ENCODE measurements around the gene DNAH14.
"Not testable (repeated sequence)": the region's sequence is repeated elsewhere in the genome, so short reads cannot be mapped to it uniquely, and the experiment has no call there.

The DNAH14 gene

DNA sequence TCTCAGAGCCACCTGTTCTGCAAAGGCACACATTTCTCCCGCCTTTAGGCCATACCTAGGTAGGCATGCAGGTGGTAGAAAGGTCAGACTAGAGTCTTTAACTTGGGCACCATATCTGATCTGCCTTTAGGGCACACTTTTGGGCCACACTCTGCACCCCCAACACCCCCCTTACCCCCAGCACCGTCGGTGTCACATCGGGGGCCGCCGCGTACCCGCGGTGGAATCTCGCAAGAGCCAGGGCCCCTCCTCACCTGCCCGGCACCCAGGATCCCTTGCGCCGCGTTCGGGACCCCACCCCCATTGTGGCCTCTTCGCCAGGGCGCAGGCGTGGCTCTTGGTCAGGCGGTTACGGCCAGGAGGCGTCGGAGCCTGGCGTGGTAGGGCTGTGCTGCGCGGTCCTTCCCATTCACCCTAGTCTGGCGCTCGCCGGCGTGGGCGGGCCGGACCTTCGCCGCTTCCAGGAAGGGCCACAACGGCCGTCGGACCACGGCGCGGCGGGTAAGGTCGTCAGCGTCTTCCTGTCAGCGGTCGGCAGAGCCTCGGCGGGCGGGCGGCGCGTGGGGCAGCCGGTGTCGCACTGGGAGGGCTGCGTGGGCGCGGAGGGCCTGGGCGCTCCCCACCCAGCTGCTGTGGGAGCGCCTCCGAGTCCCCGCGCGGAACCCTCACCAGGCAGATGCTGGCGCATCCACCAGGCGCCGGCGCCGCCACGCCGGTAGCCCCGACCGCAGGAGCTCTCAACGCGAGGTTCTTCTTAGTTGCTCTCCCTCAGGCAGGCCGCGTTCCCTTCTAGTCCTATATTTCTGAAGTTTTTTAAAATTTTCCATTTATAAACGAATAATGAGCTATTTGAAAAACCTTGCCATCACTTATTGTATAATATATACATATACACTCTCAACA, at the start of gene DNAH14:
Gene DNAH14 (plus strand): TSS at position 341 of the 903 bp plus-strand sequence. CDS start 23,028 bp downstream, outside the sequence.
- no peak for DNase-seq (ENCODE audit: low read depth)

DNA sequence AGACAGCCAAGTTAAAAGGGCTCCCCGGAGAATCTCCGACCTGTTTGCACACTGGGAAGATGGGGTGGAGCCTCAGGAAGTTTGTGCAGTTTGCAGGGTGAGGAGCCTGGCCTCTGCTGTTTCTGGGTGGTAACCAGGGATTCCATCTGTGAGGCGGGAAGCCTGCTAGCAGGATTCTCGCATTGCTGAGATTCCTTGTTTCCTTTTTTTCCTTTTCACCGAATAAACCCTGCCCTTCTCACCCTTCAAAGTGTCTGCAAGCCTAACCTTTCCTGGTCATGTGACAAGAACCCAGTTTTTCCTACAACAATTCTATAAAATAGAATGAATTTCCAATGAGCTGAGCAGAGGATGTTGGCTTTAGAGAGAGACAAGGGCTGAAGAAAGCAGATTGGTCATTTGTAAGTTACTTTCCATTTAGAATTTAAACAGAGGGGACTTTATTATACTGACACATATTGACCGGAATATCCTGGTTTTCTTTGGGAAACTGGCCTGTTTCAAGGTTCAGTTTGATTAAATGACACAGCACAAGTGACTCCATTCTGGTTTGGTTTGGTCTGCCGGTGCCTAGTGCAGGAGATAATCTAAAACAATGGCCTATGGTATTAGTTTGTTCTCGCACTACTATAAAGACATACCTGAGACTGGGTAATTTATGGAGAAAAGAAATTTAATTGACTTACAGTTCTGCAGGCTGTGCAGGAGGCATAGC, 48.7 kb upstream of the DNAH14 start:
- DNase-seq (ENCODE audit: low read depth): no peak

DNA sequence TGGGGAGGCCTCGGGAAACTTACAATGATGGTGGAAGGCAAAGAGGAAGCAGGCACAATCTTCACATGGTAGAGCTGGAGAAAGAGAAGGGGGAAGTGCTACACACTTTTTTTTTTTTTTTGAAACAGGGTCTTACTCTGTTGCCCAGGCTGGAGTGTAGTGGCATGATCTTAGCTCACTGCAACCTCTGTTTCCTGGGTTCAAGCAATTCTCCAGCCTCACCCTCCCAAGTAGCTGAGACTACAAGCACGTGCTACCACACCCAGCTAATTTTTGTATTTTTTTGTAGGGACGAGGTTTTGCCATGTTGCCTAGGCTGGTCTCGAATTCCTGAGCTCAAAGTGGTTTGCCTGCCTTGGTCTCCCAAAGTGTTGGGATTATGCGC, 48.2 kb upstream of the DNAH14 start:
- not testable (repeated sequence) for DNase-seq (ENCODE audit: low read depth)

DNA sequence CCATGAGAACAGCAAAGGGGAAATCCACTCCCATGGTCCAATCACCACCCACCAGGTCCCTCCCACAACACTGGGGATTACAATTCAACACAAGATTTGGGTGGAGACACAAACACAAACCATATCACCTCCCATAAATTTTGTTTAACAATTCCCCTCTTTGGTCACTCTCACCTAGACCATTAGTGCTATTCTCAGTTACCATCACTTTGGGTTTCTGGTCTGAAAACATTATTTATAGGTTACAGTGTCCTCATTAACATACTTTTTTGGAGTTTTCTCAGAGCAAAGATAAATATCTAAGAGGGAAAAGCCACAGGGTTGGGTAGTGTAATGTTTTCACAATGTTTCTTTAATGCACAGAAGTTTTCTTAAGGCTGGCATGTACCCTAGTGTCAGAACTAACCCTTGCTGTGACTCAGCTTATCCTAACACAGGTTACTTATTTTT, 47.7 kb upstream of the DNAH14 start:
- DNase-seq (ENCODE audit: low read depth): no peak

DNA sequence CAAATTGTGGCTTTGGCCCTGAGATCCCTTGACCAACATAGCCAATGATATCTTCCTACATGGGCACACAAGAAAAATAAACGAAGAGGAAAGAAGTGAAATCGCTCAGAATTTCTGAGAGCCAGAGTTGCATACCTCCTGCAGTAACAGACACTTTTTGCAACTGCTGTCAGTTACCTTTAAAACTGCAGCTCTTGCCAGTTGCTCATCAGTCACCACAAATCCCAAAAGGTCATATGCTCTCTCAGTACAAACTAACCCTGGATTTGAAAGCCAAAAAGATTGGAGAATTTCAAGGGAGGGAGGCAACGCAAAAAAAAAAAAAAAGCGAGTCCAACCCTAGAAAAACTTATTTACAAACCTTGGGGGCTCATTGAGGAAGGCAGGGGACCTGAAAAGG, 47.2 kb upstream of the DNAH14 start:
- no peak for DNase-seq (ENCODE audit: low read depth)

DNA sequence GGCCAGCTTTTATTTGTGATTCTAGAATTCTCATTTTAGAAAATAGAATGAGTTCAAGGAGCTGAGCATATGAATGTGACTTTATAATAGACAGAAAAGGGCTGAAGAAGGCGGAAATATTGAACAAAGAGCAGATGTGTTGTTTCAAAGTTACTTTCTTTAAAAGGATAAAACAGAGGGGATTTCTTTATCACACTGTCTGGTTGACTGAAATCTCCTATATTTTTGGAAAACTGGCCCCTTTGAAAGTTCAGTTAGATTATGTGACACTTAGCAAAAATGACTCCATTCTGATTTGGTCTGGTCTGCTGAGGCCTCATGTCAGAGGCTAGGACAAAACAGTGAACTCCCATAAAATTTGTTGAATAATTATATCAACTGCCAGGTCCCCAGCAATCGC, 46.4 kb upstream of the DNAH14 start:
- no peak for DNase-seq (ENCODE audit: low read depth)

DNA sequence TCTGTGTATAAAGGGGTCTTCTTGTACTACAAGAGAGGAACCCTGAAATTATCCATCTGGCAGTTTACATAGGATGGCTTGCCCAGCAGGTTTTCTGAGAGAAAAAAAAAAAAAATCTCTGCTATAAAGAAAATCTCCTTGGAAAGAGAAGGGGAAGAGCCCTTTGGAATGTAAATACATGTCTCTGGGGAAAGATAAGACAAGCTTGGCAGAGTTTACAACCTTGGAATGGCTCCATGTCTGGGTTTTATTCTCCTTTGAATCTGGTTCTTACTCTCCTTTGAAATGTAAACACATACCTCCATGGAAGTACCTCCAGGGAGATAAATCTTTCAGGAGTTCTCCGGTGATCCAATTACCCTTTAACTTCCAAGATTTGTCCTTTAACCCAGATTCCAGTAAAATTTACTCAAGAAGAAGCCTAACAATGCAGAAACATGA, 45.1 kb upstream of the DNAH14 start:
- no peak for DNase-seq (ENCODE audit: low read depth)

DNA sequence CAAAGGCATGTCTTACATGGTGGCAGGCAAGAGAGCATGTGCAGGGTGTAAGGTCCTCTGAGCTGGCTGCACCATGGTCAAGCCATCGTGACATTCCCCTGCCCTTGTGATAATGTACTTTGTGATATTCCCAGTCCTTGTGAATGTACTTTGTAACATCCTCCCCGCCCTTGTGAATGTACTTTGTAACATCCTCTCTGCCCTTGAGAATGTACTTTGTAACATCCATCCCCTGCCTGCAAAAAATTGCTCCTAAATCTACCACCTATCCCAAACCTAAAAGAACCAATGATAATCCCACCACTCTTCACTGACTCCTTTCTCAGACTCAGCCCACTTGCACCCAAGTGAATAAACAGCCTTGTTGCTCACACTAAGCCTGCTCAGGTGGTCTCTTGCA, 44.1 kb upstream of the DNAH14 start:
- DNase-seq (ENCODE audit: low read depth): not testable (repeated sequence)

DNA sequence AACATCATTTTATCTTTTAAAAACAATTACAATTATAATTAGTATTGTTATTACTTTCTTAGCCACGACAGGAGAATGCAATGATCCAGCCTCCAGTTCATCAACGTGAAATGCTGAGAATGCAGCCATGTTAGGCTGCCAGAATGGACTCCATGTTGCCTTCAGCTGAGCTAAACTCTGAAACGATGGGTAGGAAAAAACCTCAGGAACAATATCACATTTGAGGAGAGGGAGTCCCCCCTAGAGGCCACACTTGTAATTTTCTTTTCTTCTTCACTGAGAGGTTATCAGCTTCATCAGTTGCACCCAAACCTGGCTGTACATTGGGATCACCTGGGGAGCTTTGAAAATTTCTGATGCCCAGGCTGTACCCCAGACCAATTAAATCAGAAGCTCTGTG, 34.6 kb upstream of the DNAH14 start:
- DNase-seq (ENCODE audit: low read depth): no peak

DNA sequence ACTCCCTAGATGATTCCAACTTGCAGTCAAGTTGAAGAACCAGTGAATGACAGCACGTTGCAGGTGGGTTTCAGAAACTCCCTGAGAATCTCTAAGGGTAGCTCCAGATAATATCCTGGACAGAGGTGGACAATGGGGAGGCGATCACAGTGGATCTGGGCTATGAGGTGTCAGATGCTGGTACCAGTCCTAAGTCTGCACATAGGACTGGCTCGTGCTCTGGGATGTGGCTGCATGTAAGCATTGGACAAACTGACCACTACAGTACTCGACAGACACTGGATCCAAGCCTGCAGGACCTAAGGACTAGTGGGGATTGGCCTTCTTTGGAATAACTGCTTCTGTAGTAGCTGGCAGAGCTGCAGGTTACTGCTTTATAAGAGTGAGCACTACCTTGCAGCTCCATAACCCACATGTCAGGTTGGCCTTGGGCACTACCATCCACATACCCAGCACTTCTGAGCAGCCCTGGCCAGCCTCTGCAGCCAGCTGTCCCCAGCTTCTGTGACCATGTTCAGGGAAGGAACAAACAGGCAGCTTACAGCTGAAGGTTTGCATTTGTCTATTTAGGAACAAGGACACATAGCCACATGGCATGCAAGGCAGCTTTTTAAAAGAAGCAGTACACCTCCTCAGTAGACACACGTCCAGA, 33.2 kb upstream of the DNAH14 start:
- no peak for DNase-seq (ENCODE audit: low read depth)

DNA sequence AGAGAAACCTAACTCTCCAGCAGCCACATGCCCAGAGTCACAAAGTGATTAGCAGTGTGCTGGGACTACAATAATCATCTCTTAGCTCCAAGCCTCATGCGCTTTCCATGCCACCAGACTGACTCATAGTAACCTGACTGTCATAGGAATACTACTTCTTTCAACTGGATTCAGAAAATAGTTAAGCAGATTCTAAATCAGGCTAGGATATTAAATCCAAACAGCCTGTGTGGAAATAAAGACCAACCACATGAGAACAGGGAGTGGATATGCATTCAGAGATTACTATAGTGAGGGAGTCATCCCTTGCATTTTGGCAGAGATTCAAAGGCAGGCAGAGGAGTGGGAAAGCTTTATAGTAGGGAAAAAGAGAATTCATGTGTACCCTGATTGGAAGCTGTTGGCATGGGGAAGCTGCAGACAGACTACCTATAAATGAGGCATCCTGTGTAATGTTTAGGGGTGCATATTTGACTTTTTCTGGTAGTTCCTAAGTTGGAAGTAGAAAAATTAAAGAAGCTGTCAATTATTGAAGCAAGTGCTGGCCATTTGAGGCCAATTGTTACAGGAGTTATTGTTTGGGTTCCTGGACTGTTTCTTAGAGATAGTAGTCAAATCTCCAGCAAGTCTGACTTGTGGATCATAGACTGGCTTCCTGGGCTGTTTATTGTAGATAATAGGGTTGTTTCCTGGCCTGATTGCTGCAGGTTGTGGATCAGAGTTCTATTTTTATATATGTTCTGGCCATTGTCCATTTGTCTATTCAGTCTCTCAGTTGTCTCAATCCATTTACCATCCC, 31.7 kb upstream of the DNAH14 start:
- DNase-seq (ENCODE audit: low read depth): no peak

DNA sequence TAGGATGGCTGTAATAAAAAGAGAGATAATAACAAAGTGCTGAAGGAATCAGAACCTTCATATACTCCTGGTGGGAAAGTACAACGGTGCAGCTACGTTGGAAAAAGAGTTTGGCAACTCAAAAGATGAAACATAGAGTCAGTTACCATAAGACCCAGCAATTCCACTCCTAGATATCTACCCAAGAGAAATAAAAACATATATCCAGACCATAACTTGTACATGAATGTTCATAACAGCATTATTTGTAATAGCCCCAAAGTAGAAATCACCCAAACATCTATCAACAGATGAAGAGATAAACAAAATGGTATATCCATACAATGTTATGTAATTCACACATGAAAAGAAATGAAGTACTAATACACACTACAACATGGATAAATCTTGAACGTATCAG, 30.5 kb upstream of the DNAH14 start:
- DNase-seq (ENCODE audit: low read depth): no peak

DNA sequence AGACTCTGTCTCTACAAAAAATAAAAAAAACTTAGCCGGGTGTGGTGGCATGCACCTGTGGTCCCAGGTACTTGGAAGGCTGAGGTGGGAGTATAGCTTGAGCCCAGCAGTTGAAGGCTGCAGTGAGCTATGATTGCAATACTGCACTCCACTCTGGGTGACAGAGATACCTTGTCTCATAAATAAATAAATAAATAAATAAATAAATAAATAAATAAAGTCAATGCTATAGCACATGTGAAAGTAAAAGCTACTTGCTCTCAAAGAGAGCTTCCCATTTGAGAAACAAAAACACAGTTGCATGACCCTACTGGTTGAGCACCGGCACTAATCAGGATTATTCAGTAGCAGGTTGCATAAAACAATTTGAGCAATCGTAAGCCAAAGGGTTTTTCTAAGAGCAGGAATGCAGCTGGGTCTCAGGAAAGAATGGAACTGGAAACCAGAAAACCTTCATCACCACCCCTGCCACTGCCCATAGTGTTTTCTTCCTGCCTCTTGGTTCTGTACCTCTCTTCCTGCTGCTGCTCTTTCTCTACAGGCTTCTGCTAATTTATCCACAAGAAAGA, 29.3 kb upstream of the DNAH14 start:
- DNase-seq (ENCODE audit: low read depth): no peak

DNA sequence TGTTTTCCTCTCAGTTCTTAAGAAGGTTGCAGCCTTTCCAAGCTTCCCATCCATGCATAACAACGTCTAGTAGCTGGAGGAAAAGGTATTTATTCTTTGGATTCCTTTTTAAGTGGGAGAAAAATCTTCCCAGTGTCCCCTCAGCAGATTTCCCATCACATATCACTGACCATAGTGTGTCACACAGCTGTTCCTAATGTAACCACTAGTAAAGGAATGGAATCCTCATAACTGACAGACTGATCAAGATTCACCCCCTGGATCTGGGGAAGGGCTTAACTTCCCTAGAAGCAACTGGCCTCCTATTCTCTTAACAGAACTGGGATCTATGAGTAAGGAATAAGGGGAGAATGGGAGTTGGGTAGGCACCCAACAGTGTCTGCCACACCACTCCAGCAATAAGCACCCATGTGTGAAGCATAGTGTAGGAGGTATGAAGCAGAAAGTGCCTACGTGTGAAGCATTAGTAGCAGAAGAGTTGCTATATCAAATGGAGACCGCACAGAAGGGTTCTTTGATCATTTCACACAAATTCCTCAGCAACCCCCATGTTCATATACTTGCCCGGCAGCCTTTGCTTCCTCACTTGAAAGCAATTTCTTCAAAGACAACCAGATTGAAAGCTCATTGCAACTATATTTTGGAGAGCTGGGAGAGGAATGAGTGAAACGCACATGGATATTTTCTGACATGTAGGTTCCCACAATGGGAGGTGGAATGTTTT, 28.2 kb upstream of the DNAH14 start:
- DNase-seq (ENCODE audit: low read depth): no peak

DNA sequence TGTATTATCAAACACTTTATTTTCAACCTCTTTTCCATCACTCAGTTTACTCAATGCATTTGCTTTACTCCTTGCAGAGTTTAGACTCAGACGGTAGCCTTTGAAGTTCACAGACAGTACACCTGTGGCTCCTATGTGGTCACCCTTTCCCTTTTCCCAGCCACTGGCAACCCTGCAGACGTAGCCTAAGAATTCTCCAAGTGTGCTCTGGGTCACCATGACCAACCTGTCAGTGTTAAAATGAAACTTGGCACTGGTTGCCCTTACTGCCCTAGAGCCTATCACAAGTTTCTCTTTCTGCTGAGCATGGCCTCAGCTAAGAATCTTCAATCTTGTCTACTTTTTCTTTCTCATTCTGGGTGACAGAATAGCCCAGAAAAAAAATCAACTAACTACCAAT, 25.5 kb upstream of the DNAH14 start:
- no peak for DNase-seq (ENCODE audit: low read depth)

DNA sequence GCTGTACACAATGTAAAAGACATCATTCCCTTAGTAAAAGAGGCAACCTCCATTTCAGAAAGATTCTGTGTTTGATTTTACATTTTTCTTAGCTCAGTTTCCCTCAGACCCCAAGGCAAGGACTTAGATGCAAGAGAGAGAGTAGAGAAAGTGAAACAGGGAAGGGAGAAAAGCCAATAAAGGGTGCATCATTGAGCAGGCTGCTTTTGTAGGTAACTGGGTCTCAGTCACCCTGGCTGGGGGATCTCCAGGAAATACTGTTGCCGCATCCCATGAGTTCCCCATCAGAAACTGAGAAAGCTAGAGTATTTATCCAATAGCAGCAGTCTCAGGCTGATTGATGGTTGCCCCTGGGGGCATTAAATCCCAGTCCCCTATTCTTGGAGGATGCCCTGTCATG, 23.1 kb upstream of the DNAH14 start:
- no peak for DNase-seq (ENCODE audit: low read depth)

DNA sequence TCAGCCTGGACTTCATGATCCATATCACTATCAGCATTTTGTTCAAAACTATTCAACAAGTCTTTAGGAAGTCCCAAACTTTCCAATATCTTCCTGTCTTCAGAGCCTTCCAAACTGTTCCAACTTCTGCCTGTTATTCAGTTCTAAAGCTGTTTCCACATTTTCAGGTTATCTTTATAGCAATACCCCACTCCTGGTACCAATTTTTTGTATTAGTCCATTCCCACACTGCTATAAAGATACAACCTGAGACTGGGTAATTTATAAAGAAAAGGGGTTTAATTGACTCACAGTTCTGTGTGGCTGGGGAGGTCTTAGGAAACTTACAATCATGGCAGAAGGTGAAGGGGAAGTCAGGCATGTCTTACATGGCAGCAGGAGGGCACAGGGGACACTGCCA, 18.3 kb upstream of the DNAH14 start:
- DNase-seq (ENCODE audit: low read depth): no peak

DNA sequence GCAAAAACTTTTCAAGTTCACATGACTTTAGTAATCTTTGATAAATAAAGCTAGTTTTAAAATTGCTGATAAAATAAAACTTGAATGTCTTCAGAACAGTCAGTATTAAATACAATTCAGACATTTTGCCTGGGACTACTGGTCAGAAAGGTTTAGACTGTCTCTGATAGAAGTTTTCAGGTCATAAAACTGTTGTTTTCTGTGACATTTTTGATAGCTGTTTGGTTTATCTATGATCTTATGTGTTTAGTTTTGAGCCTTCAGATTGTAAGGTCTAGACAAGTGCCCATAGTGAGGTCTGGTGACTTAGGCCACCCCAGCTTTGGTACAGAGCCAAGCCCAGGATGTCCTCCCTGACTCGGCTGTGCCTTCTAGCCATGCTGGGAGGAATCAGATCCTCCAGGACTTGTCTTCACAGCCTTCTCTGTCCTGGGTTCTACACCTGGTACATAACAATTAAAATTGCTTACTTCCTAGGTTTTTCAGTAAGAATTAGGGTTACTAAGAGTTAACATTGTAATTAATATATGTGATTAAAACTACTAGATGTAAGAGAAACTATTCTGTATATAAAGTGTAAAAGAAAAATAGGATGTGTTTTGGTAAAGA, 15.1 kb upstream of the DNAH14 start:
- no peak for DNase-seq (ENCODE audit: low read depth)

DNA sequence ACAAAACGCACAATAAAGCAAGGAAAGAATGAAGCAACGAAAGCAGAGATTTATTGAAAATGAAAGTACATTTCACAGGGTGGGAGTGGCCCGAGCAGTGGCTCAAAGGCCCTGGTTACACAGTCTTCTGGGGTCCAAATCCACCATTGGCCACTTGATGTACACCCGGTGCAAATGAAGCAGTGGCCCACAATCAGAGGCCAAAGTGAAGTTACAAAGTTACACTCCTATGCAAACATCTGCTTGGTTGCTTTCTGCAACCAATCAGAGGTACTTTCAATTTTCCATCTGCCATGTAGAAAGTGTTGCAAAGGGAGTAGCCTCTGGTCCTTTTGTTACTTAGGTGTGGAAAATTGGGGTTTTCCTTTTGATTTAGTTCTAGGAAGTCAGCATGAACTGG, 10.0 kb upstream of the DNAH14 start:
- DNase-seq (ENCODE audit: low read depth): no peak

DNA sequence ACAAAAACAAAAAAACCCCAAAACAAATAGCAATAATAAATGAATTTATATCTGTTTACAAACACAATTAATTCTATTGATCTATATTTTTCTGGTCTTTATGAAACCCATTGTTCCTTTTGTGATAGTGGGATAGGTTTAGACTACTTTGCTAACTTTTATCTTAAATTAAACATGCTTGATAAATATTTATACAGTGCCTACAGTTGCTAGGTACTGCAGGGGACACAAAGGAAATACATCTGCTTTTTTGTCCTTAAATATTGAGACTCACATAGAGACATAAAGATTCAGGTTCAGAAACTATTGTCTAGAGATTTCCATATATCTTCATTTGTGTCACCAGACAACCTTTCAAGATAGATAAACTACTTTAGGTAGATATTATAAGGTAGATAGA, 8.5 kb upstream of the DNAH14 start:
- no peak for DNase-seq (ENCODE audit: low read depth)

DNA sequence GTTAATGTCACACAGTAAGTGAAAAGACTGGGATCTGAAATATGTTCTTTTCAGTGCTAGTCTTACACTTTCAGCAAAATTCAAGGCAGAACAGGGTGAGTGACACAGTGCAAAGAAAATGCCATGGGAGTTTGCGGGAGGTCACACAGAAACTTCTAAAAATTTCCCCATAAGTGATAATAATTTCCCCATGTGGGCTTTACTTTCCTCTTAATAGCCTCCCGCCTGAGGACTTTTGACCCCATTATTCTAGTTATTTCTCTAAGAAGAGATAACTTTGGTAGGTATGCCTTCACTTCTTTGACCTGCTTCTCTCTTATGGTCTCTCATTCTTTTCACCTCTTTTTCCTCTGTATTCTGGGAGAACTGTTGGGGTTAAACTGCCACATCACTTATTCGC, 8.1 kb upstream of the DNAH14 start:
- no peak for DNase-seq (ENCODE audit: low read depth)
